ENCODE data around the gene EVC2. TPM values are rescaled to one million over a fixed set of nuclear protein-coding genes. Genes with fewer than 3 reads are reported as not detected.

EVC2 gene
- polyA plus RNA-seq, 3 donors: 0.04 to 0.12 (median 0.08) TPM

- H3K4me3 ChIP-seq (replicated peaks in 1 of 3; ENCODE audit: low read depth in 2 of 3, low read length in 3 of 3): no peak overlapping the region
- H3K4me1 ChIP-seq (ENCODE audit: control insufficient read depth in 1 of 2, insufficient read depth in 2 of 2, low read length in 2 of 2): peaks cover 9 to 10% of the 10 kb centered on the region in 2 donors
- no peaks in the 10 kb centered on the region for H4K20me1 ChIP-seq (ENCODE audit: insufficient read depth, low read length)
- Mint-ChIP-seq H3K27me3 (ENCODE audit: low read depth in 3 of 3) (peaks cover 0 to 6% (median 5%) of the 10 kb centered on the region in 3 donors), H3K36me3 (no peaks in the 10 kb centered on the region), H3K4me3 (no peak overlapping the region), H3K9me3 (peaks cover 0 to 5% (median 0%) of the 10 kb centered on the region in 7 donors), H3K4me1 (peaks cover 11% of the 10 kb centered on the region), H3K27ac (no peak overlapping the region)
- intact Hi-C loops (cut with micrococcal nuclease): no loop called here
- no peak overlapping the region for H3K9ac ChIP-seq (ENCODE audit: insufficient read depth, low read length, poor library complexity, severe bottlenecking)
- no peak for DNase-seq
- H3K36me3 ChIP-seq (replicated peaks in 1 of 2; ENCODE audit: control insufficient read depth in 1 of 2, insufficient read depth in 2 of 2, low read length in 2 of 2): no peaks in the 10 kb centered on the region
- no peak overlapping the region for H3K4me2 ChIP-seq (replicated peaks; ENCODE audit: extremely low read depth, low read length, poor library complexity, severe bottlenecking)
- WGBS (ENCODE audit: insufficient coverage): 100% methylated on average over 2 of the region's 7 CpGs
- no peak overlapping the region for H2AFZ ChIP-seq (ENCODE audit: insufficient read depth, low read depth, low read length, poor library complexity, severe bottlenecking)
- H3K79me2 ChIP-seq (ENCODE audit: insufficient read depth, low read length): no peaks in the 10 kb centered on the region
- no peak for TF ChIP-seq CTCF (IDR thresholded peaks at IDR 0.05)
- no peaks in the 10 kb centered on the region for H3K27me3 ChIP-seq (ENCODE audit: control insufficient read depth in 2 of 2, insufficient read depth in 2 of 2, low read length in 2 of 2)
- H3K9me3 ChIP-seq (replicated peaks in 1 of 2; ENCODE audit: control insufficient read depth in 1 of 2, insufficient read depth in 1 of 2, low read length in 2 of 2): no peaks in the 10 kb centered on the region
- H3K27ac ChIP-seq (ENCODE audit: low read depth in 1 of 2, low read length in 2 of 2): no peak overlapping the region
These were observed 16.0 kb upstream of the EVC2 start for GRCh38 chr4:5724377-5724776.

- Histone ChIP-seq H3K4me2 (replicated peaks; ENCODE audit: extremely low read depth, low read length, poor library complexity, severe bottlenecking) (no peak overlapping the region), H3K27me3 (ENCODE audit: control insufficient read depth in 2 of 2, insufficient read depth in 2 of 2, low read length in 2 of 2) (no peaks in the 10 kb centered on the region), H4K20me1 (ENCODE audit: insufficient read depth, low read length) (no peaks in the 10 kb centered on the region), H3K9me3 (replicated peaks in 1 of 2; ENCODE audit: control insufficient read depth in 1 of 2, insufficient read depth in 1 of 2, low read length in 2 of 2) (no peaks in the 10 kb centered on the region), H3K9ac (ENCODE audit: insufficient read depth, low read length, poor library complexity, severe bottlenecking) (no peak overlapping the region), H3K4me1 (ENCODE audit: control insufficient read depth in 1 of 2, insufficient read depth in 2 of 2, low read length in 2 of 2) (no peaks in the 10 kb centered on the region), H3K79me2 (ENCODE audit: insufficient read depth, low read length) (no peaks in the 10 kb centered on the region), H3K36me3 (replicated peaks in 1 of 2; ENCODE audit: control insufficient read depth in 1 of 2, insufficient read depth in 2 of 2, low read length in 2 of 2) (no peaks in the 10 kb centered on the region), H3K4me3 (replicated peaks in 1 of 3; ENCODE audit: low read depth in 2 of 3, low read length in 3 of 3) (no peak overlapping the region), H3K27ac (ENCODE audit: low read depth in 1 of 2, low read length in 2 of 2) (no peak overlapping the region), H2AFZ (ENCODE audit: insufficient read depth, low read depth, low read length, poor library complexity, severe bottlenecking) (no peak overlapping the region)
- DNase-seq: no peak
- H3K9me3 Mint-ChIP-seq: peaks cover 0 to 5% (median 0%) of the 10 kb centered on the region in 7 donors
- H3K27ac Mint-ChIP-seq: no peak overlapping the region
- peaks cover 3 to 6% (median 5%) of the 10 kb centered on the region in 3 donors for H3K27me3 Mint-ChIP-seq (ENCODE audit: low read depth in 3 of 3)
- no peaks in the 10 kb centered on the region for H3K4me1 Mint-ChIP-seq
- no peak for TF ChIP-seq CTCF (IDR thresholded peaks at IDR 0.05)
- H3K4me3 Mint-ChIP-seq: no peak overlapping the region
- WGBS (ENCODE audit: insufficient coverage): 100% methylated on average over 2 of the region's 4 CpGs
- intact Hi-C loops (cut with micrococcal nuclease): no loop called here
- no peaks in the 10 kb centered on the region for H3K36me3 Mint-ChIP-seq
These were observed 14.0 kb upstream of the EVC2 start for GRCh38 chr4:5722328-5722727.
